GM21423 (cell line): ENCODE results near the gene KRT80.

ENCODE experiments used
- ATAC-seq: cut with Tn5 transposase; IDR thresholded peaks from one replicate; pipeline ENCODE4 v1.9.1; 2021; ENCODE audit warnings: mild to moderate bottlenecking, moderate library complexity; ENCODE audit not compliant: unreplicated experiment

Gene KRT80

DNA sequence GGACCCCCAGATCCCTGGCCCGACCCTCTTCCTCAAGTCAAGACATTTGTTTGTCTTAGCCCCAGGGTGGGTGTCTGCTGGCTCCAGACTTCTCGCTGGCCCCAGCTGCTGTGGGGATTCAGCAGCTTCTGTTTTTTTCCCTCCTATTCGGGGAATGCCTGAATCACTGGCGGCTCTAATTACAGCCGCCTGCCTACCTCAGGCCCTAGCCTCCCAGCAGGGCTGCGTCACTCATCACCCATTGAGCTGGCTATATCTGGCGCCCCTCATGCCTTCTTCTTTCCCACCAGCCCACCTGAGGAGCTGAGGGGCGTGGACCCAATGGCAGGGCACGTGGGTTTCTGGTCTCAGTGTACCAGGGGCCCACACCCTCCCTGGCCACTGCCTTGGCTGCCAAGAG lies 10.1 kb downstream of the KRT80 start:
- no peak for ATAC-seq

DNA sequence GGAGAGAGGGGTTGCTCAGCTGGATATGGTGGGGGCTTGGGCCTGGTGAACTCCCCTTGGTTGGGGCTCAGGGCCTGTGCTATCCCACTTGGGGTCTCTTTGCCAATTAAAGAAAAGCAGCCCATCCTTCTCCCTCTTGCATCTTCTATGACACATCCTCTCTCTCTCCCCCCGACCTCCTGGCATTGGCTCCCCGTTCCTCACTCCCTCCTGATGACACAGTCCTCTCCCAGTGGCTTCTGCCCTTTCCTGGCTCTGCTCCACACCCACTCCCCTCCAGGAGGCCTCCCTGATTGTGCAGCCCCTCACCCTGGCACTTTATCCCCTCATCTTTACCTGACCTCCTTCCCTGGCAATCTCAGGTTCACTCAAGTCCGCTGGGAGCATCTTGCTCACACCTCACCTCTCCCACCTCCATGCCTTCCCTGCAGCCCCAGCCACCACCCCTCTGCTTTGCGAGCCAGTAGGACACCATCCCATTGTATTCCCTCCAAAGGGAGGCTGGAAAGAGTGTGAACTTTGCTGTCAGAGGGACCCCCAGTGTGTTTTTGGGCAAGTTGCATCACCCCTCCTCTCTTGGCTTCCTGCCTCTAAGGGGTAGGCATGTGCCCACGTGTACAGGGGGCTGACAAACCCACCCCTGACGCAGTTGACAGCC lies 10.7 kb downstream of the KRT80 start:
- no peak for ATAC-seq

DNA sequence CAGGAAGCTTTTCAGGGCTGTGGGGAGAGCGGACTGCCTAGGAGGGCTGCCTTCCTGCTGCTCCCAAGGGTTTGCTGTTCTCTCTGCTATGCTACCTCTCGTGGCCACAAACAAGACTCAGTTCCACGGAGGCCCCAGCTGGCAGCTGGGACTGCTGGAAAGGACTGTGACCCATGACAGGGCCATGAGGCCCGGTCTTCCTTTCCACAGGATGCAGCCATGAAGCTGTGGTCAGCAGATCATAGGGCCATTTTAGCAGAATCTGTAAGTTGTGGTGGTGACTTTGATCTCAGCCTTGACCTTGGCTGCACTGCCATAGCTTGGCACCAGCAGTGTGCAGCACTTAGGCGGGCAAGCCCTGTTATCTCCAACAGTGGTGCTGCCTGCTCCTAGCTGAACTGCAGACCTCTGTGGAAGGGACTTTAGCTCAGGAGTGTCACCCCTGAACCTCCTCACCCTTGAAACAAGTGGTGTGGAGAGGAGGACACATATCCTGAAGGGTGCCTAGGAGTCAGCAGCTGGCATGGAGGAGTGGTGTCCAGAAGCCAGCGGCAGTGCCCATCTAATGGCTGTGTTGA lies 12.3 kb downstream of the KRT80 start:
- ATAC-seq: no peak

DNA sequence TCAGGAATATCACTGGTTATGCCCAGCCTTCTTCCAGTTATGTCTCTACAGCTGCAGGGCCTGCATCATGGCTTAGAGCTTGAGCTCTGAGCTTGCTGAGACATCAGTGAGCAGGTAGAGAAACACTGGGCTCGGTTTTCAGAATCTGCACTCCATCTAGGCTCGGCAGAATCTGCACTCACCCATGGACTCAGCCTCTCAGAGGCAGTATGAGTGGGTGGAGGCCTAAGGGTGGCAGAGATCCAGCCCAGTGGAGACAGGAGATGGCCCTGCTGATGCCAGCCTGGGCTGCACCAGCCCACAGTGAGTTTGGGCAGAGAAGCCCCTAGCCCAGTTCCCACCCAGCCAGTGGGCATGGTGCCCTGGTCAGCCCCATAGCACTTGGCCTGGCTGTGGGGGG lies 12.8 kb downstream of the KRT80 start:
- no peak for ATAC-seq

DNA sequence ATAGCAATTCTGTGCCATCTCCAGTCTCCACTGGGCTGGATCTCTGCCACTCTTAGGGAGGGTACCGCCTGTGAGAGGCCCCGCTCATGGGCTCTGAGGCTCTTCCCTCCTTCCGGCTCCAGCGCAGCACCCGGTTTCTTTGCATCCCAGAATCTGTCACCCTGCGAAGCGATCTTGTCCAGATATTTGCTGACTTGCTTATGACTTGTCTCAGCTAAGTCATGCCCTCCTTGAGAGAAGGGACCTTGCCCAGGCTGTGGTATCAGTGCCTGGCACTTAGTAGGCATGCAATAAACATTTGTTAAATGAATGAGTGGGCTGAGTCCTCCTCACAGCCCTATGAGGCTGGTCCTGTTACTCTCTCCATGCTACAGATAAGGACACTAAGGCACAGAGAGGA lies 13.4 kb downstream of the KRT80 start:
- ATAC-seq: no peak

DNA sequence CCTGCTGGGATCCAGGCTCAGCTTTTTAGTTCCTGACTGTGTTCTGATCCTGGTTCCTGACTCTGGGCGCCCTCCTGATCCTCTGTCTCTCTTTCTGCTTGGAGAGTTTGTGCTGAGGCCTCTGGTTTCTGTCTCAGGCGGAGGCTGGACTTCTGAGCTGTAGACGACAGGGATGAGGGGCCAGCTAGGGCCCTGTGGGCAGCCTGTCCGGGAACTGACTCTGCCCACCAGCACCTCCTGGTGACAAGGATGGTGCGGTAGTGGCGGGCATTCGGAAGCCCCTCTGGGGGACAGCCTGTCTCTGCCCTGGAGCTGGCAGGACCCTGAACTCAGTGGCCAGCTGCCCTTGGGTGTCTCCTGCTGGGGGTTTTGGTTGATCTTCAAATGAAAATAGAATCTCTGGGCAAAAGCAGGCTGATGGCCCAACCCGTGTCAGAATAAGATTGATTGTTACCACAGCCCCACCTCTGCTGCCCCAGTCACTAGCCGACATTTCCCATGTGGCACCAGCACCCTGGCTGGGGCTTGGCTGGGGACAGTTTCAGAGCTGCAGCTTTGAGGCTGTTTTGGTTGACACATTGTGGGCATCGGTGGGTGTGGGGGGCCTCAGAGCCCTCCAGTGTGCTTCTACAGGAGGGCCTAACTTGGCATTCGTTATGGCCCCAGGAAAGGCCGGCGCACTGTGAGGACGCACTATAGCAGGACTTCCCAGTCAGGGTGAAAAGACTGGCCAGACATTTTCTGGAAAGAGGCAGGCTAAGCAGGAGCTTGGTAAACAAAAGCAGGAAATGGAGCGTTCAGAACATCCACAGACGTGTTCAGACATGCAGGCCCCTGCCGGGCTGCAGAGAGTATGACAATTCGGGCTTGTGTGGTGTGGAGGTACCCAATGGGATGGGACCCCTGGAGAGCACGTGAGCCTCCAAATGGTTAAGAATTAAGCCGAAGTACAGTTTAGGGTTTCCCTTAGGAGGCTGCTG lies 16.2 kb downstream of the KRT80 start:
- no peak for ATAC-seq

DNA sequence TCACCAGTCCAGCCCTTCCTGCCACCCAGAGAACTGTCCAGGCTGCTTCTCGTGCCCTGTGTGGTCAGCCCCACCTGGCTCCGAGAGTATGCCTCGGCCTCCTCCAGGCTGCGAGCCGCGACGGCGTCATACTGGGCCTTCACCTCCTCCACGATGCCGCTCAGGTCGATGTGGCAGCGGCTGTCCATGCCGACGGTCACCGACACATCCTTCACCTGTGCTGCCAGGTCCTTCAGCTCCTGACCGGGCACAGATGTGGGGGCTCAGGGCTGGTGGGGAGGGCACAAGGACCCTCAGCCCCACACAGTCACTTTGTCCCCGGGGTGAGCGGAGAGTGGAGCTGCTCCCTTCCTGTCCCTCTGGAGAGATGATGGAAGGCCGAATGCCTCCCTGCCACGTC lies 18.3 kb downstream of the KRT80 start:
- ATAC-seq: no peak

DNA sequence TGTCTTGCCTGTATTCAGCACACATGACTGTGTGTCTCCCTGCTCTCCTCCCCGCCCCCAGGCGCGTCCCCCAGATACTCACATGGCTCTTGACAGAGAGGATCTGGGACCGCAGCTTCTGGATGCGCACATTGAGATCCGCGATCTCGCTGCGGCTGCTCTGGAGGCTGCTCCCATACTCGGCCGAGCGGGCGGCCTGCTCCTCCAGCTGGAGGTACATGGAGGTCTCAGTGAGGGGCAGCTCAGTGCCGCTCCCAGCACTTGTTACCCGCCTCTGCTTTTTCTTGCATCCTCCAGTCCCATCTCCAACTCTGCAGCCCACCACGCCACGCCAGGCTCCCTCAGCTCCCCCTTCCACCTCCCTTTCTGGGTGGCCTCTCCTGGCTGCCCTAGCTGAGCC lies 18.9 kb downstream of the KRT80 start:
- ATAC-seq: no peak

DNA sequence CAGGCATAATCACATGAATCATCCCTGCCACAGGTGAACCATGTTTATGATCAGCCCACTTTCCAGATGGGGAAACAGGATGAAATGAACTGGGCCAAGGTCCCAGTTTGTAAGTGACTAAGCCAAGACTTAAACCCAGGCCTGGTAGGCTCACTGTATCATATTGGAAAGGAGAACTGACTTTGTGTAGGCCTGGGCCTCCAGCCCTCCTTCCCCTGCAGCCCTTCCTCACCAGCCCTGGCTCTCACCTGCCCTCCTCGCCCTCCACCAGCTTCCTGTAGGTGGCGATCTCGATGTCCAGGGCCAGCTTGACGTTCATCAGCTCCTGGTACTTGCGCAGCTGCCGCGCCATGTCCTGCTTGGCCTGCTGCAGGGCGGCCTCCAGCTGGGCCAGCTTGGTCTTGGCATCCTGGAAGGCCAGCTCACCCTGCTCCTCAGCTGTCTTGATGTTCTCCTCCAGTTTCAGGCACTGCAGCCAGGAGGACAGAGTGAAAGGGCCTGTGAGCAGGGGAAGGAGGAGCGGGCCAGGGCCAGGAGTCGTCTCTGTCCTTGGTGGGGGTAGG lies 19.8 kb downstream of the KRT80 start:
- no peak for ATAC-seq

DNA sequence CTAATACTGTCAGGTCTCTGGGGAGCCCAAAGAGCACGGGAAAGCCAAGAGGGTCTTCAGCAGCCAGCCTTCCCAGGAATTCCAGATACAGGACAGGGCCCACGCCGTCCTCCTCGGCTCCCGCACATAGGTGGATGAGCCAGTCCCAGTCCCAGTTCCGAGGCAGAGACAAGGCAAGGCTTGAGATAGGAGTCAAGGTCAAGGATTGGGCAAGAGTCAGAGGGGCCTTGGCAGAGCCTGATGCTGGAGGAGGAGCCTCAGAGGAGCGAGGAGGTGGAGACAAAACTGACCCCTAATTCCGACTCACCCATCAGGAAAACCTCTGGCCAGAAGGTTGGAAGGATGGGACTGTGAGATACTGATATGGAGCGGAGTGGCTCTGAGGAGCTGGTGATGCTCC lies 21.0 kb downstream of the KRT80 start:
- ATAC-seq: no peak

DNA sequence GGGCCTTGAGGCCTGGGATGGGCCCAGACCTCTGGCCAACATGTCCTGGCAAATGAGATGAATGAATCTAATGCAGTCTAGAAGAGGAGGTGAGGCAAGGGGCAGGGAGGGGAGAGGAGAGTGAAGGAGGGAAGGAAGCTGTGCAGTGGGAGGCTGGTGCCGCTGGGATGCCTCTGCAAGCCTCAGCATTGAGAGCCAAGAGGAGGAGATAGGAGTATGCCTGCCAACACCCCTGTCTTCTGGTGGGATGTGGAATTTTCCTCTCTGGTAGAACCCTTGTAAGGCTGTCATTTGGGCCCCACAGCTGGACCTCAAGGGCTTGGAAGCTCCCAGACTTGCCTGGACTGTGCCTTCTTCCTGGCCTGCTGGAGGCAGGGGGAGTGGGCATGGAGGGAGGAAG lies 21.9 kb downstream of the KRT80 start:
- no peak for ATAC-seq

DNA sequence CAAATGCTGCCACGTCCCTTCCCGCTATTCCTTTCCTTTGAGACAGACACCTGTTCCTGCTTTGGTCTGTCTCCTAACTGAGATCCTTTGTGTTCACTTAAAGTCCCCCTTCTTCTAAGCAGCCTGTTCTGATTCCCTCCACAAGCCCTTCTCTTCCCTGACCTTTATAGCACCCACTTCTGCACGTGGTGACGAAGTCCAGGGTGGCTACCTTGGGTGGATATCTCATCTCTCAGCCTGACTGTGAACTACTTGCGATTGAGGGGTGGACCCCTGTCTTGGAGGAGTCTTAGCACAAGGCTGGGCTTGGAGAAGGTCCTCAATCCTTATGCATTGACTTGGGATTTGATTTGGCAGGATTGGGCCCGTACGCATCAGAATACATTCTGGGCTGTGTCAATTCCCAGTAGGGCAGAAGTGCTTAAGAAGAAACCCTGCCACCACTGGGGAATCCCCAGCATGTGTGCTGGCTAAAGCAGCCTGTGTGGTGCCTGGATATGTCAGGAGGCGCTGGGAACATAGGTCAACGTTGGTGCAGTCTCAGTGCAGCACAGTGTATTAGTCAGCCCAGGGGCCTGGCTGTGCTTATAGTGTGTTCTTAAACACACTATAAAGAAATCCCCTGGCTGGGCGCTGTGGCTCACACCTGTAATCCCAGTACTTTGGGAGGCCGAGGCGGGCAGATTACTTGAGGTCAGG lies 23.6 kb downstream of the KRT80 start:
- no peak for ATAC-seq

DNA sequence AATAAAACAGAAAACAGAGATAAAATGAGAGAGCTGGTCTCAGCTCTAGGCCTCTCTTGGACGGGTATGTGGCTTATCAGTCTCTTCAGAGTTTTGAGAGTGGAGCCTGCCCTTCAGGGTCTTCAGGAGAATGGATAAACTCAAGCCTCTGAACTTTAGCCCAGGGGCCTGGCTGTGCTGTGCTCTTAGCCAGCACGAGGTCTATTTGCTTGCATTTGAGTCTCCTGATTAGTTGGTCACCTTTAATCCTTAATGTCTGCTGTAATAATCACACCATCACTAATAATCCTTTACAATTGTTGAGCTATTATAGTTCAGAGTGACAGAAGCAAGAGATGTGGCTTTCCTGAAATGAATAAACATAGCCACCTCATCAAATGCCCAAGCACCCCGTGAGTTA lies 24.3 kb downstream of the KRT80 start:
- no peak for ATAC-seq

DNA sequence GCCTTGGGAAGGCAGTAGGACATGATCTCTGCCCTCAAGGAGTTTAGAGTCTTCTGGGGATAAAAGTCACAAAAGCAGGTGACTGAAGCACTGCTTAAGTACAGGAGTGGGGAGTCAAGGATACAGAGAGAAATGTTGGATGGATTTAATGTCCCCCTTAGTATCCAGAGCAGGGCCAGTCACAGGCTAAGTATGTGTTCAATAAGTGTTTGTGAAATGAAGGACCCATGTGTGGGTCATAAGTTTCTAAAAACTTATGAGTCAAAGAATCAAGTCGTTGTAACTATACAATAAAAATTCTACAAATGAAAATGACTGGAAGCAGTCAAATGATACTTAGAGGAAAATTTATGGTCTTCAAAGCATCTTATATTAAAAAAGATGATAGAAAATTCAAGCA lies 25.1 kb downstream of the KRT80 start:
- ATAC-seq: no peak

DNA sequence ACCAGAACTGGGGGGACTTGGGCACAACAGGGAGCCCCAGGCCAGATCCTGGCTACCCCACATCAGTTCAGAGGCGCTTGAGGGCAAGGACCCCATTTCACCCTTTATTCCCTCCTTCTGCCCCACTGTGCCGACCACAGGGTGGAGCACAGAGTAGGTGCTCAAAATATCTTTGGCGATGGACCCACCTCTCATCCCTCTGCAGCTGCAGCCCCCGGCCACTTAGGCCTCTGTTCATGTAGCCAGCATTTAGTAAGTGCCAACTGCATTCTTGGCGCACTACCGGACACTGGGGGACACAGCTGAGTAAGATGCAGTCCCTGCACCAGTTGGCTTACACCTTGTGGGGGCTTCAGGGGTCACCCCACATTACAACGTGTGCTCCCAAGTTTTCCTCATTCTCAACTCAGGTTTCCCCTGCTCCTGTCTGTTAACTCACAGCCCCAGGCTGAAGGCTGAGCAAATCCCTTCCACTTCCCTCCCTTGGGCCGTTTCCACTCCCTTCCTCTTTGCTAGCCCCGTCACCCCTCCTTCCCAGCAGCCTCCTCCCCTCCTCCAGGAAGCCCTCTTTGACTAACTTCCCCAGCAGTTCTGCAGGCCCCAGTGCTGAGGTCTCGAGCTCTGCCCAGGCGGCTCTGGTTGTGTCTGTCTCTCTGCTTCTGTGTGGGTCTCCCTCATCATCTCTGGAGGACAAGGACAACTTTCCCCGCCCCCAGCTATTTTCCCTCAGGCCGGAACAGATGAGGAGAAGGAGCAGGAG lies 26.5 kb downstream of the KRT80 start:
- ATAC-seq: no peak

DNA sequence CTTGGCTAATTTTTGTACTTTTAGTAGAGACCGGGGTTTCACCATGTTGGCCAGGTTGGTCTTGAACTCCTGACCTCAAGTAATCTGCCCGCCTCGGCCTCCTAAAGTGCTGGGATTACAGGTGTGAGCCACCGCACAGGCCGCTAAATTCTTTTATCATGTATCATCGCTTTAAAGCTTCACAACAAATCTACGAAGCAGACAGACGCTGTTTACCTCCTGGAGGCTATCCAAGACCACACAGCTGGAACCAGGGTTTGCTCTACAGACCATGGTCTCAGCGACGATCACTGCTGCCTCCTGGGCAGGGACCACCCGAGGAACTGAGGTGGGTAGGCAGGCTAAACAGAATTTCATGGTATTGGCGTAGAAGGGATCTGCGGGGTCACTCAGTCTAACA lies 27.2 kb downstream of the KRT80 start:
- ATAC-seq: no peak

DNA sequence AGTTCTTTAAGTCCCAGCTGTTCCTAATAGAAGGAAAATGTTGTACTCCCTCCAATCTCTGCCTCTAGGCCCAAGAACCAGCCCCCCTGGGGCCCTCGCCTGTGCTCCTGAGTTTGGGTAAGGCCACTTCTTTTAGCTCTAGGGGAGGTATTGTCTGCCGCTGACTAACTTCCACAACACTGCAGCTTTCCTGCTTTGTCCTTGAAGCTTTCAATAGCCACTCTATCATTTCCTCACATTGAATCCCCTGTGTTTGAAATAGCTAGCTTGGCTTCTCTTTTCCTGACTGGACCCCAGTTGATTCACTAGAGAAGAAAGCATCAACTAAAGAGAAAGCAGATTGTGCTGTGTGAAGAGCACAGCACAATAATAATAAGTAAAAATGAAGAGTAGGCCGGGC lies 28.8 kb downstream of the KRT80 start:
- ATAC-seq: no peak

DNA sequence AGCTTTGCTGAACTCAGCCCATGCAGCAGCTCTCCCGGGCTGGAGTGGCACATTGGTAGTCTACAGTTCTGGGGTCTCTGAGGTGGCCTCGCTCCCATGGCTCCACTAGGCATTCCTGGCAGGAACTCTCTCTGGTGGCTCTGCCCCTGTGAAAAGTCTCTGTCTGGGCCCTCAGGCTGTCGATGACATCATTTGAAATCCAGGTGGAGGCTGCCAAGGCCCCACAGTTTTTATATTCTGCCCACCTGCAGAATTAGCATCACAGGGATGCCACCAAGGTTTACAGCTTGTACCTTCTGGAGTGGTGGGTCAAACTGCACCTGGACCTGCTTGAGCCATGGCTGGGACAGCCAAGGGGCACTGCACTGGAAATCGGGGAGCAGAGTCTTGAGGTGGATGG lies 31.6 kb downstream of the KRT80 start:
- no peak for ATAC-seq

DNA sequence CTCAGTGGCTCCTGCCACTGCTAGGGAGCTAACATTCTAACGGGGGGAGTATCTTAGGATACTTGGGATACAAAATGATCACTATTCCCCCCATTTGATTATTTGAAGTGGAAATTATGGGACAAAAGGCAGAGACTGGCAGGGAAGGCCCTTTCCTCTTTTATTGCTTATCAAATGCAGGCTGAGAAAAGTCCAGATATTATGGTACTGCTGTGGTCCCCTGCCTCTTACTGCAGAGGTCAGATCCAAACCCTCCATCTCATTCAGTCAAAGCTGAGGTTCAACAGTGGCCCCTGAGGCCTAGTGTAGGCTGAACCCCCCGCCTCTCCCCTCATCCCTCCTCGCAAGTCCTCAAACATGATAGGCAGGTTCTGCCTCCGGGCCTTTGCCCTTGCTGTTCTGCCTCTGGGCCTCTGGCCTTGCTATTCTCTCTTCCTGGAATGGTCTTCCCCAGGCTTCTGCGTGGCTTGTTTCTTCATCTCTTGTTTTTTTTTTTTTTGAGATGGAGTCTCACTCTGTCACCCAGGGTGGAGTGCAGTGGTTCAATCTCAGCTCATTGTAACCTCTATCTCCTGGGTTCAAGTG lies 34.2 kb downstream of the KRT80 start:
- no peak for ATAC-seq
